ENCODE results near the gene SYNGR1.

The SYNGR1 gene

DNA sequence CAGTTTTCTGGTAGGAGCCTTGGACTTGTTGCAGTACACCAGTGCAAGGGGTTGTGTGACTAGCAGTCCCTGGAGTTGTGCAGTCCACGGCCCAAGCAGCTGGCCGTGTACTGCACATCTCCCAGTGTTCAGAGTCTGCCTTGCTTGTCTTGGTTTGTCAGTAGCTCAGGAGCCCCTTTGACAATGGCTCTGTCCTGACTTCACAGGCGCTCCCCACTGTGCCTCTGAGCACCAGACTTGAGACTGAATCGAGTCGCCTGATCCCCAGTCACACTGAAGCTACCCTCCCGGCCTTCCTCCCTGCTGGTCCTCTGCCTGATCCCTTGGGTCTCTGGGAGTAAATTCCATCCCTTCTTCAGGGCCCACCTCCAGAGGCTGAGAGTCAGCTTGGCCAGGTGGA is 19.4 kb downstream of the SYNGR1 start:
- no peak overlapping the region for H3K4me3 ChIP-seq (ENCODE audit: low read depth in 1 of 2, low read length in 1 of 2)
- no peaks in the 10 kb centered on the region for H3K27me3 ChIP-seq
- H3K4me1 ChIP-seq (ENCODE audit: control insufficient read depth in 1 of 2, insufficient read depth in 1 of 2, low read depth in 1 of 2, low read length in 1 of 2): peaks cover 24 to 30% of the 10 kb centered on the region in 2 experiments
- H3K9me3 ChIP-seq: no peaks in the 10 kb centered on the region
- H3K36me3 ChIP-seq: no peaks in the 10 kb centered on the region
- no peak overlapping the region for H3K27ac ChIP-seq
- TF ChIP-seq, protein P1, sequence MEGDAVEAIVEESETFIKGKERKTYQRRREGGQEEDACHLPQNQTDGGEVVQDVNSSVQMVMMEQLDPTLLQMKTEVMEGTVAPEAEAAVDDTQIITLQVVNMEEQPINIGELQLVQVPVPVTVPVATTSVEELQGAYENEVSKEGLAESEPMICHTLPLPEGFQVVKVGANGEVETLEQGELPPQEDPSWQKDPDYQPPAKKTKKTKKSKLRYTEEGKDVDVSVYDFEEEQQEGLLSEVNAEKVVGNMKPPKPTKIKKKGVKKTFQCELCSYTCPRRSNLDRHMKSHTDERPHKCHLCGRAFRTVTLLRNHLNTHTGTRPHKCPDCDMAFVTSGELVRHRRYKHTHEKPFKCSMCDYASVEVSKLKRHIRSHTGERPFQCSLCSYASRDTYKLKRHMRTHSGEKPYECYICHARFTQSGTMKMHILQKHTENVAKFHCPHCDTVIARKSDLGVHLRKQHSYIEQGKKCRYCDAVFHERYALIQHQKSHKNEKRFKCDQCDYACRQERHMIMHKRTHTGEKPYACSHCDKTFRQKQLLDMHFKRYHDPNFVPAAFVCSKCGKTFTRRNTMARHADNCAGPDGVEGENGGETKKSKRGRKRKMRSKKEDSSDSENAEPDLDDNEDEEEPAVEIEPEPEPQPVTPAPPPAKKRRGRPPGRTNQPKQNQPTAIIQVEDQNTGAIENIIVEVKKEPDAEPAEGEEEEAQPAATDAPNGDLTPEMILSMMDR (IDR thresholded peaks at IDR 0.05): no peak

DNA sequence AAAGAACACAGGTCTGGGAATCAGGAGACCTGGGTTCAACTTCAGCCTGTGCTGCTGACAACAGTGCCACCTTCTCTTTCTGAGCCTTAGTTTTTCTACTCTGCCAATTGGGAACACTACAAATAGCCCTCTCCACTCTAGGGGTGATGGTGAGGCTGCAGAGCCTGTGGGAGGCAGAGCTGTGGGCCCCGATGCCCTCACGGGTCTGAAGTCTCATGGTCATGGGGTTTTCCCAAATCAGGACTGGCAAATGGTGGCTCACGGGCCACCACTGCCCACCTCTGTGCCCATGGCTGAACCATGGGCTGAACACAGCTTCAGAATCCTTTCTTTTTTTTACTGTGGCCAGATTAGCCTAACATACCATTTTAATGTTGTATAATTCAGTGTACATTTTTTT is 19.8 kb downstream of the SYNGR1 start:
- peaks cover 24 to 30% of the 10 kb centered on the region in 2 experiments for H3K4me1 ChIP-seq (ENCODE audit: control insufficient read depth in 1 of 2, insufficient read depth in 1 of 2, low read depth in 1 of 2, low read length in 1 of 2)
- no peaks in the 10 kb centered on the region for H3K36me3 ChIP-seq
- no peaks in the 10 kb centered on the region for H3K9me3 ChIP-seq
- H3K27ac ChIP-seq: no peak overlapping the region
- no peaks in the 10 kb centered on the region for H3K27me3 ChIP-seq
- TF ChIP-seq, protein P1 (IDR thresholded peaks at IDR 0.05): no peak
- H3K4me3 ChIP-seq (ENCODE audit: low read depth in 1 of 2, low read length in 1 of 2): no peak overlapping the region

DNA sequence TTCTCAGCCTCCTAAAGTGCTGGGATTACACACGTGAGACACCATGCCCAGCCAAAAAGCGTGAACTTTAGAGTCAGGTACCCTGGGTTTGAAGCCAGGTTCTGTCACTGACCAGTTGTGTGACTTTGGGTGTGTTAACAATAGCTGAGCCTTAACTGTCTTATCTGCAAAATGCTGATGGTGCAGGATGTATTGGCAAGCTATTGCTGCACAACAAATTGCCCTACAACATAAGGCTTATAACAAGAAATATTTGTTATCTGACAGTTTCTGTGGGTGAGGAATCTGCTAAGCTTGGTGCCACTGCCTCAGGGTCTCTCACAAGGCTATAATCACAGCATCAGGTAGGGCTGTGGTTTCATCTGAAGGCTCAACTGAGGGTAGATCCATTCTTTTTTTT is 21.9 kb downstream of the SYNGR1 start:
- TF ChIP-seq, protein P1 (IDR thresholded peaks at IDR 0.05): no peak
- Histone ChIP-seq H3K9me3 (no peaks in the 10 kb centered on the region), H3K36me3 (peaks cover 4% of the 10 kb centered on the region), H3K27me3 (no peaks in the 10 kb centered on the region), H3K4me3 (ENCODE audit: low read depth in 1 of 2, low read length in 1 of 2) (no peak overlapping the region), H3K4me1 (ENCODE audit: control insufficient read depth in 1 of 2, insufficient read depth in 1 of 2, low read depth in 1 of 2, low read length in 1 of 2) (peaks cover 17 to 19% of the 10 kb centered on the region in 2 experiments), H3K27ac (no peak overlapping the region)

DNA sequence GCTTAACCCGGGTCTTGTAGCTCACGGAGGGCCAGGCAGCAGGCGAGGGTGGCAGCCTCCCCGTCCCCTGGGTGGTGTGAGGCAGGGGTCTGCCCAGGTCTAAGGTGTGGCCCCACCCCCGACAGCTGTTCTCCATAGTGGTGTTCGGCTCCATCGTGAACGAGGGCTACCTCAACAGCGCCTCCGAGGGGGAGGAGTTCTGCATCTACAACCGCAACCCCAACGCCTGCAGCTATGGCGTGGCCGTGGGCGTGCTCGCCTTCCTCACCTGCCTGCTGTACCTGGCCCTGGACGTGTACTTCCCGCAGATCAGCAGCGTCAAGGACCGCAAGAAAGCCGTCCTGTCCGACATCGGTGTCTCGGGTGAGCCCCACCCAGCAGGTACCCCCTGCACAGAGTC is 24.4 kb downstream of the SYNGR1 start:
- no peaks in the 10 kb centered on the region for H3K4me1 ChIP-seq (ENCODE audit: control insufficient read depth in 1 of 2, insufficient read depth in 1 of 2, low read depth in 1 of 2, low read length in 1 of 2)
- H3K27me3 ChIP-seq: no peaks in the 10 kb centered on the region
- H3K4me3 ChIP-seq (ENCODE audit: low read depth in 1 of 2, low read length in 1 of 2): no peak overlapping the region
- H3K27ac ChIP-seq: no peak overlapping the region
- H3K36me3 ChIP-seq: peaks cover 4% of the 10 kb centered on the region
- H3K9me3 ChIP-seq: no peaks in the 10 kb centered on the region
- TF ChIP-seq, protein P1 (IDR thresholded peaks at IDR 0.05): no peak

DNA sequence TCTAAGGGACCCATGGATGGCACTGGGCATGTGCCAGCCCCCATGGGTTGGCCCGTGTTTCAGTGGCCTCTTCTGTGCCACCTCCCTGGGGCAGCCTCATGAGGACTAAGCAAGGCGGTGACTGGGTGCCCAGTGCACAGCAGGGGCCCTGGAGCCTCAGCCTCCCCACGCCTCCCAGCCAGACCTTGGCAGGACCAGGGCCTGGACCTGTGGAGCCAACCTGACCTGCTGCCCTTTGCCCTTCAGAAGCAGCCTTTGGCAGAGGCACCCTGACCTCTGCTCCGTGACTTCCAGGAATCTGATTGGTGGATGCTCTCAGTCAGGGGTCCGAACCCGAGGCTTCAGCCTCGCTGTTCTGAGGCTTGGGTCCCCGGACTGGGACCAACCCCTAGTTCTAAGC is 25.0 kb downstream of the SYNGR1 start:
- Histone ChIP-seq H3K36me3 (peaks cover 4% of the 10 kb centered on the region), H3K27ac (no peak overlapping the region), H3K9me3 (no peaks in the 10 kb centered on the region), H3K4me3 (ENCODE audit: low read depth in 1 of 2, low read length in 1 of 2) (no peak overlapping the region), H3K4me1 (ENCODE audit: control insufficient read depth in 1 of 2, insufficient read depth in 1 of 2, low read depth in 1 of 2, low read length in 1 of 2) (no peaks in the 10 kb centered on the region), H3K27me3 (no peaks in the 10 kb centered on the region)
- TF ChIP-seq, protein P1 (IDR thresholded peaks at IDR 0.05): no peak

DNA sequence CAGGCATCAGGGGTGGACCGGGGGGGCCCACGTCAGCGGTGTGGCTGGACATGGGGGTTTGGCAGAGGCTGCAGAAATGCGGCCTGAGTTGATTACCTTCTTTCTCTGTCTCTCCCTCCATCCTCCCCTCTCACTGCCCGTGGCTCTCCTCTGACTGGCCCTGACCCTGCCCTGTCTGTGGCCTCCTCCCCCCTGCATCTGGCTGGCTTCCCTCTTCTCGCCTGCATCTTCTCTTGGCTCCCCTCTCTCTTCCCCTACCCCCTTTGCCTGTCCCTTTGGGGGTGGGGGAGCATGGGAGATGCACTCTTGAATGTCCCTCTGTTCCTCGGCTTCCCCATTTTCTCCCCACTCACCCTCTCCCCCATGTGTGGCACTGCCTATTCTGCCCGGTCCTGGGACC is 25.9 kb downstream of the SYNGR1 start:
- H3K9me3 ChIP-seq: no peaks in the 10 kb centered on the region
- TF ChIP-seq, protein P1 (IDR thresholded peaks at IDR 0.05): no peak
- H3K27ac ChIP-seq: no peak overlapping the region
- H3K27me3 ChIP-seq: no peaks in the 10 kb centered on the region
- peaks cover 4% of the 10 kb centered on the region for H3K36me3 ChIP-seq
- H3K4me1 ChIP-seq (ENCODE audit: control insufficient read depth in 1 of 2, insufficient read depth in 1 of 2, low read depth in 1 of 2, low read length in 1 of 2): no peaks in the 10 kb centered on the region
- H3K4me3 ChIP-seq (ENCODE audit: low read depth in 1 of 2, low read length in 1 of 2): no peak overlapping the region
